A673 (cell line): Measurements from ENCODE around the gene TF.
"Not testable (repeated sequence)": the region's sequence is repeated elsewhere in the genome, so short reads cannot be mapped to it uniquely, and the experiment has no call there.

Source experiments
- CTCF ChIP-seq: fragments of 300-800, 200-600 bp; sonication (generic); conservative IDR thresholded peaks from 2 replicates; pipeline ENCODE4 v1.5.1; 2017; ENCODE audit warnings: low read depth, mild to moderate bottlenecking, antibody characterized with exemption, low read length, moderate library complexity, mixed read lengths
- EZH2 ChIP-seq: fragments of 200-600 bp; sonication (generic); IDR thresholded peaks from 2 replicates; pipeline ENCODE4 v1.6.1; 2017; ENCODE audit warnings: borderline replicate concordance, low read depth, mild to moderate bottlenecking, mixed read lengths, antibody characterized with exemption, low read length; ENCODE audit not compliant: poor library complexity, severe bottlenecking

DNA sequence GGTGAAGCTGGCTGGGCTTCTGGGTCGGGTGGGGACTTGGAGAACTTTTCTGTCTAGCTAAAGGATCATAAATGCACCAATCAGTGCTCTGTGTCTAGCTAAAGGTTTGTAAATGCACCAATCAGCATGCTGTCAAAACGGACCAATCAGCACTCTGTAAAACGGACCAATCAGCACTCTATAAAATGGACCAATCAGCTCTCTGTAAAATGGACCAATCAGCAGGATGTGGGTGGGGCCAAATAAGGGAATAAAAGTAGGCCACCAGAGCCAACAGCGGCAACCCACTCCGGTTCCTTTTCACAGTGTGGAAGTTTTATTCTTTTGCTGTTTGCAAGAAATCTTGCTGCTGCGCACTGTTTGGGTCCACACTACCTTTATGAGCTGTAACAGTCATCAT lies 14.0 kb upstream of the TF start:
- TF ChIP-seq CTCF, EZH2: not testable (repeated sequence)
